ENCODE measurements around the gene MYO1E. TPM values are rescaled to one million over a fixed set of nuclear protein-coding genes. Genes with fewer than 3 reads are reported as not detected.
"Not testable (repeated sequence)": the region's sequence is repeated elsewhere in the genome, so short reads cannot be mapped to it uniquely, and the experiment has no call there.

Gene MYO1E
- total and polyA plus RNA-seq, 2 of the 8 experiments (the other 6 are each of a cell fraction or from before 2014, with no cell fraction given), result 19.6 to 142 TPM

- H3K9me3 ChIP-seq (ENCODE audit: insufficient read depth in 2 of 2, low read depth in 1 of 2, low read length in 1 of 2); H2BK20ac ChIP-seq (ENCODE audit: low read length); H3K23ac ChIP-seq (ENCODE audit: insufficient read length); H3K9ac ChIP-seq (replicated peaks in 1 of 4; ENCODE audit: extremely low read depth in 1 of 4, low read depth in 3 of 4, low read length in 3 of 4); H3K14ac ChIP-seq (ENCODE audit: insufficient read length); H4K91ac ChIP-seq (replicated peaks; ENCODE audit: insufficient read length, low read length); H4K8ac ChIP-seq (ENCODE audit: extremely low read depth, insufficient read depth, low read length); DNase-seq (ENCODE audit: low read depth in 1 of 2, low spot score in 2 of 2); FAIRE-seq; H3K4me3 ChIP-seq (ENCODE audit: extremely low read depth in 1 of 4, insufficient read depth in 2 of 4, low read depth in 3 of 4, low read length in 4 of 4); H3K4me2 ChIP-seq (ENCODE audit: insufficient read depth in 1 of 2, low read depth in 2 of 2, low read length in 2 of 2); H2AFZ ChIP-seq (ENCODE audit: low read length); H3K23me2 ChIP-seq (ENCODE audit: low read depth, low read length); H3K56ac ChIP-seq (replicated peaks; ENCODE audit: insufficient read length, low read depth, low read length); H3K4me1 ChIP-seq (replicated peaks in 1 of 4; ENCODE audit: control insufficient read depth in 3 of 4, insufficient read depth in 4 of 4, low read length in 3 of 4); H3K18ac ChIP-seq (ENCODE audit: extremely low read depth, low read length); H2AK5ac ChIP-seq (ENCODE audit: low read depth, low read length); H2BK5ac ChIP-seq (ENCODE audit: low read depth, low read length); H3K79me1 ChIP-seq (ENCODE audit: low read depth, low read length); H2BK15ac ChIP-seq (ENCODE audit: low read length); H3K4ac ChIP-seq (replicated peaks; ENCODE audit: insufficient read length, low read depth, low read length); H3K36me3 ChIP-seq (ENCODE audit: control insufficient read depth in 2 of 4, insufficient read depth in 4 of 4, low read length in 3 of 4); H3K27me3 ChIP-seq (replicated peaks in 1 of 4; ENCODE audit: control insufficient read depth in 3 of 4, extremely low read depth in 1 of 4, insufficient read depth in 3 of 4, low read length in 3 of 4); H2BK12ac ChIP-seq (ENCODE audit: low read depth, low read length); H2BK120ac ChIP-seq (replicated peaks; ENCODE audit: low read depth, low read length); H4K20me1 ChIP-seq (replicated peaks in 1 of 2; ENCODE audit: control insufficient read depth in 1 of 2, insufficient read depth in 2 of 2, low read length in 2 of 2); H3K27ac ChIP-seq (ENCODE audit: low read depth, low read length); H4K5ac ChIP-seq (ENCODE audit: insufficient read length, low read depth, low read length): not testable (repeated sequence)
- ChIA-PET POLR2A (ENCODE audit: partially characterized antibody) (interaction anchor here (2.1 kb wide), 1 partner anchor 73 kb away, joined by 6 read pairs; no protein-coding TSS in a partner anchor), CTCF (ENCODE audit: partially characterized antibody) (interaction anchor here (0.9 to 1.1 kb wide), 2 partner anchors 33 to 81 kb away, joined by 3 read pairs; no protein-coding TSS in a partner anchor)
- WGBS, 2 experiments (ENCODE audit: extremely low coverage in 1 of 2, insufficient coverage in 1 of 2, insufficient read length in 1 of 2, insufficient replicate concordance in 2 of 2, low coverage in 1 of 2, low lambda C conversion rate in 2 of 2, missing lambda C conversion rate in 1 of 2), result 77% methylated on average over 6 of the region's 6 CpGs; no CpG with 5 or more reads in 1 of the 2 experiments
- H3K79me2 ChIP-seq (ENCODE audit: control insufficient read depth in 1 of 2, insufficient read depth in 2 of 2, low read length in 2 of 2), result peaks cover 9 to 28% of the 10 kb centered on the region in 2 experiments; a peak in 2 of 4 replicates
Measured at GRCh38 chr15:59280292-59280691, 92.4 kb downstream of the MYO1E start.
